ENCODE results near the gene SMO.
"Not testable (repeated sequence)": the region's sequence is repeated elsewhere in the genome, so short reads cannot be mapped to it uniquely, and the experiment has no call there.

GRCh38 chr7:129215691-129216090 lies 27.3 kb downstream of the SMO start:
- TF ChIP-seq, protein P1, sequence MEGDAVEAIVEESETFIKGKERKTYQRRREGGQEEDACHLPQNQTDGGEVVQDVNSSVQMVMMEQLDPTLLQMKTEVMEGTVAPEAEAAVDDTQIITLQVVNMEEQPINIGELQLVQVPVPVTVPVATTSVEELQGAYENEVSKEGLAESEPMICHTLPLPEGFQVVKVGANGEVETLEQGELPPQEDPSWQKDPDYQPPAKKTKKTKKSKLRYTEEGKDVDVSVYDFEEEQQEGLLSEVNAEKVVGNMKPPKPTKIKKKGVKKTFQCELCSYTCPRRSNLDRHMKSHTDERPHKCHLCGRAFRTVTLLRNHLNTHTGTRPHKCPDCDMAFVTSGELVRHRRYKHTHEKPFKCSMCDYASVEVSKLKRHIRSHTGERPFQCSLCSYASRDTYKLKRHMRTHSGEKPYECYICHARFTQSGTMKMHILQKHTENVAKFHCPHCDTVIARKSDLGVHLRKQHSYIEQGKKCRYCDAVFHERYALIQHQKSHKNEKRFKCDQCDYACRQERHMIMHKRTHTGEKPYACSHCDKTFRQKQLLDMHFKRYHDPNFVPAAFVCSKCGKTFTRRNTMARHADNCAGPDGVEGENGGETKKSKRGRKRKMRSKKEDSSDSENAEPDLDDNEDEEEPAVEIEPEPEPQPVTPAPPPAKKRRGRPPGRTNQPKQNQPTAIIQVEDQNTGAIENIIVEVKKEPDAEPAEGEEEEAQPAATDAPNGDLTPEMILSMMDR (IDR thresholded peaks at IDR 0.05; ENCODE audit: borderline replicate concordance, extremely low read depth, low read length, poor library complexity, severe bottlenecking) = not testable (repeated sequence)
- TF ChIP-seq EZH2 (IDR thresholded peaks at IDR 0.05; ENCODE audit: borderline replicate concordance, low read depth, low read length, severe bottlenecking) = not testable (repeated sequence)
